Measurements from ENCODE around the gene C1QTNF4.

The C1QTNF4 gene

DNA sequence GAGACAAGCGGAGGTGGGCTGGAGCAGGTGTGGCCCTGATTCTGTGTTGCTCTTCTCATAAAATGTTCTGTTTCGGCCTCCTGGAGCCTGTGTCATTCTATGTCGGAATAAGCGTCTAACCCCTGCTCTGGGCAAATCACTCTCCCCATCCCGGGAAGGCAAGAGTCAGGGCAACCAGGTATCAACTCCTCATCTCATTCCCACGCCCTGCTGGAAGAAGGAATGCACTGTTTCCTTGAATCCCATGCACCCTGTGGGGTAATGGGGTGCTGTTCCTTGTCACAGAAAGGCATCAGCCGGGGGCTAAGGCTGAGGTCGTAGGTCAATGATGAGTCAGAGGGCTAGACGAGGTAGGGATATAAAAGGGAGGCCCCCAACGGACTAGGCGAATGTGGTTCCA is 5.1 kb downstream of the C1QTNF4 start:
- H3K36me3 Mint-ChIP-seq (ENCODE audit: low read depth), result peaks cover 23% of the 10 kb centered on the region
- intact Hi-C loops (cut with micrococcal nuclease), result no loop called here
- H3K4me3 Mint-ChIP-seq, result peak overlapping the region; percentile 68
- peak overlapping the region; percentile 86 for H3K27ac Mint-ChIP-seq
- H3K27me3 Mint-ChIP-seq, result peaks cover 24% of the 10 kb centered on the region
- peaks cover 52% of the 10 kb centered on the region for H3K4me1 Mint-ChIP-seq (ENCODE audit: low read depth)
- H3K9me3 Mint-ChIP-seq, result no peaks in the 10 kb centered on the region

DNA sequence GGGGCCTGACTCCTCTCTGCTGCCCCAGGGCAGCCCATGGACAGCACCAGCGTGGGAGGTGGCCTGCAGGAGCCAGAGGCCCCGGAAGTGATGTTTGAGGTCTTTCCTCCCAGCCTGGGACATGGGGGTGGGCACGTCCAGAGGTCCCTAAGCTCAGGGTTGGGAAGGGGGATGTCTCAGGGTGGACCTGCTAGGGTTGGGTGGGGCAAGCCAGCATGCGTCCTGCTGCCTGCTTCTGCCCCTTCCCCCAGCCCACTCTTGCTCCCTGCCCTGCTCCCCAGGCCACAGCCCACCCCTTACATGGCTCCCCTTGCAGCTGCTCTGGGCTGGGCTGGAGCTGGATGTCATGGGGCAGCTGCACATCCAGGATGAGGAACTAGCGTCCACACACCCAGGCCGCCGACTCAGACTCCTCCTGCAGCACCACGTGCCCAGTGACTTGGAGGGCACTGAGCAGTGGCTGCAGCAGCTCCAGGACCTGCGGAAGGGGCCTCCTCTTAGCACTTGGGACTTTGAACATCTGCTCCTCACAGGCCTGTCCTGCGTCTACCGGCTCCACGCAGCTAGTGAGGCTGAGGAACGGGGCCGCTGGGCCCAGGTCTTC is 6.4 kb downstream of the C1QTNF4 start:
- peaks cover 36% of the 10 kb centered on the region for H3K36me3 Mint-ChIP-seq (ENCODE audit: low read depth)
- intact Hi-C loops (cut with micrococcal nuclease), result no loop called here
- peaks cover 12% of the 10 kb centered on the region for H3K27me3 Mint-ChIP-seq
- no peaks in the 10 kb centered on the region for H3K9me3 Mint-ChIP-seq
- peak overlapping the region; percentile 86 for H3K27ac Mint-ChIP-seq
- peaks cover 40% of the 10 kb centered on the region for H3K4me1 Mint-ChIP-seq (ENCODE audit: low read depth)
- peak overlapping the region; percentile 68 for H3K4me3 Mint-ChIP-seq

DNA sequence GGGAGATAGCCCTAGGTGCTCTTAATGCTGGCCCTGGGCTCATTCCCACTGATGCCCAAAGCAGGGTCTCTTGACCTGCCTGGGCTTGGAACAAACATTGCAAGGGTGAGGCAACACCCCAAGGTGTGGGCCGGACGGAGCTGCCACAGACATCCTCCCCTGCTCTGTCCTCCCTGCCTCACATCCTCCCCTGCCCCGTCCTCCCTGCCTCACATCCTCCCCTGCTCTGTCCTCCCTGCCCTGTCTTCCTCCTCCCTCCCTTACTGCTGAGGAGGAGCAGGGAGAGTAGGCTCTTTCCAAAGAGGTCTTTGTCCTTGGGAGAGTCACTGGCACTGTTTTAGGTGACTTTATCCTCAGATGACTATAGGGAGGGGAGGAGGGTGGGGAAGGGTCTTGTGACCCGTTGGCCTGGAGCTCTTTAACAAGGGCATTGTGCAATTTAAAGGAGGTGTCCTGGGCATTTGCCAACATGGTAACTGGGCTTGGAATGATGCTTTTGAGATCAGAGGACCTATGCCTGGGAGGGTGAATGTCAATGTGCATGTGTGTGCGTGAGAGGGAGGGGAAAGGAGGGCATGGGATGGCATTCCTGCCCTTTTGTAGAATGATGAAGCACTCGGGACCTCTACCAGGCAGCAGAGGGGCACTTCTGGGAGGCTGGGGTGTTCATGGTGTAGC is 7.0 kb downstream of the C1QTNF4 start:
- Mint-ChIP-seq H3K36me3 (ENCODE audit: low read depth) (peaks cover 42% of the 10 kb centered on the region), H3K27me3 (peaks cover 6% of the 10 kb centered on the region), H3K27ac (peak overlapping the region; percentile 86), H3K9me3 (no peaks in the 10 kb centered on the region), H3K4me1 (ENCODE audit: low read depth) (peaks cover 40% of the 10 kb centered on the region), H3K4me3 (no peak overlapping the region)
- intact Hi-C loops (cut with micrococcal nuclease), result no loop called here

DNA sequence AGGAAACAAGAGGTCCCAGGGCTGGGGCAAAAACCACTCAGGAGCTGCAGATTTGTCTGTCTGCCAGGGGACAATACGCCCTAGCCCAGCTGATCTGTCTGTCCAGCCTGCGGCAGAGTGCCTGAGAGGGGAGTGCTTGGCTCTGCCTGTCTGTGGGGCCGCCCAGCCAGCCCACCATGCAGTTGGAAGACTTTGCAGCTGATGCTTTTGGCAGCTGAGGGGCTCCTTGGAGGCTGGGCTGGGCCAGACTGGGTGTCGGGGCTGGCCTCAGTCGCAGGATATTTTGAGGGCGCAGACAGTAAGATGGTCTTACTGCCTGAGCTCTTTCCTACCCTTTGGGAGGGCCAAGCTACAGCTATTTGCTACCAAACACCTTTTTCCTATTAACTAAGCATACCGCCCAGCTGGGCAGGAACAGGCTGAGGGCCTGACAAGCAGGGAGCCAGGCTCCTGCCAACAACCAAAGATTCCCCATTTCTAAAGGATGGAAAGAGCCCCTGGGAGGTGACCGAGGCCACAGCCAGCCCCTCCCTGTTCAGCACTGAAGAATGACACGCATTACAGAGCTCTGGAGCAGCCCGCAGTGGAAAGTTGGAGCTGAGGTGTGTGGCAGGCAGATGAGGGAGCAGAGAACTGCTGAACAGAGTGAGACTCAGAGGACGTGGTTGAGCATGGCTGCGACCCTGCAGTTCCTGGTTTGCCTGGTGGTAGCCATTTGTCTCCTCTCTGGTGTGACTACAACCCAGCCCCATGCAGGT is 7.9 kb downstream of the C1QTNF4 start, which contains the start of gene FAM180B:
Gene FAM180B, plus strand, starts transcription at position 581 of the 758 bp plus-strand sequence. Its CDS starts 91 bp downstream, at position 672.
- no peaks in the 10 kb centered on the region for H3K27me3 Mint-ChIP-seq
- H3K27ac Mint-ChIP-seq, result peak within 1 kb of the TSS; percentile 86
- intact Hi-C loops (cut with micrococcal nuclease), result no loop called here
- H3K9me3 Mint-ChIP-seq, result no peaks in the 10 kb centered on the region
- H3K36me3 Mint-ChIP-seq (ENCODE audit: low read depth), result peaks cover 51% of the 10 kb centered on the region
- H3K4me3 Mint-ChIP-seq, result no peak within 1 kb of the TSS
- H3K4me1 Mint-ChIP-seq (ENCODE audit: low read depth), result peaks cover 34% of the 10 kb centered on the region

GRCh38 chr11:47583844-47584243 is 10.4 kb downstream of the C1QTNF4 start:
- Mint-ChIP-seq H3K9me3 (no peaks in the 10 kb centered on the region), H3K4me3 (no peak overlapping the region), H3K36me3 (ENCODE audit: low read depth) (peaks cover 63% of the 10 kb centered on the region), H3K27ac (no peak overlapping the region), H3K27me3 (no peaks in the 10 kb centered on the region), H3K4me1 (ENCODE audit: low read depth) (peaks cover 47% of the 10 kb centered on the region)
- intact Hi-C loops (cut with micrococcal nuclease), result no loop called here

GRCh38 chr11:47578524-47579494 is 15.4 kb downstream of the C1QTNF4 start, which contains the start of the genes KBTBD4 and NDUFS3:
TSS of gene KBTBD4 (minus strand) at chr11:47578970. CDS start at chr11:47578951, 19 bp downstream.
TSS of gene NDUFS3 (plus strand) at chr11:47579074. CDS start at chr11:47579092, 18 bp downstream.
- peaks cover 85% of the 10 kb centered on the region for H3K36me3 Mint-ChIP-seq (ENCODE audit: low read depth)
- H3K27ac Mint-ChIP-seq, result peak within 1 kb of the TSS; percentile 93
- no peaks in the 10 kb centered on the region for H3K27me3 Mint-ChIP-seq
- H3K9me3 Mint-ChIP-seq, result no peaks in the 10 kb centered on the region
- peaks cover 42% of the 10 kb centered on the region for H3K4me1 Mint-ChIP-seq (ENCODE audit: low read depth)
- peak within 1 kb of the TSS; percentile 90 for H3K4me3 Mint-ChIP-seq
- intact Hi-C loops (cut with micrococcal nuclease), result loop anchor here (5.0 kb wide), 1 partner anchor 33 kb away; no protein-coding TSS in a partner anchor

GRCh38 chr11:47577460-47578041 is 16.7 kb downstream of the C1QTNF4 start:
- H3K9me3 Mint-ChIP-seq, result no peaks in the 10 kb centered on the region
- no peaks in the 10 kb centered on the region for H3K27me3 Mint-ChIP-seq
- intact Hi-C loops (cut with micrococcal nuclease), result loop anchor here (5.0 kb wide), 1 partner anchor 35 kb away; no protein-coding TSS in a partner anchor
- peaks cover 41% of the 10 kb centered on the region for H3K4me1 Mint-ChIP-seq (ENCODE audit: low read depth)
- H3K27ac Mint-ChIP-seq, result no peak overlapping the region
- peaks cover 85% of the 10 kb centered on the region for H3K36me3 Mint-ChIP-seq (ENCODE audit: low read depth)
- no peak overlapping the region for H3K4me3 Mint-ChIP-seq

DNA sequence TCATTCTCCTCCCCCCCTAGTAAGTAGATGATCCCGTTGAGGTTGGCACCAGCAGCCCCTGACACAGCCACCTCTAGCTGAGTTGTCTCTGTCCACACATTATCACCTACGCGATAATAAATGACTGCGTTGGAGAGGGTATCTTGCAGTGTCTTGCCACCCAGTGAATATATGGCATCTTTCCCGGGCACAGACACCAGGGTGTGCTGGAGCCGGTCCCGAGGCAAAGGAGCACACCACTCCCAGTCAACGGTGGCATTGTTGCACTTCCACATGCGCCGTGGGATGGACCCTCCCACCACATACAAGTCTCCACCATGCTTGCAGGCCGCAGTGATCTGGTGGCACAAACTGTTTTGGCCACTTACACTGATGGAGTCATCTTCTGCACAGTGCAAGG is 20.9 kb downstream of the C1QTNF4 start:
- no peak overlapping the region for H3K27ac Mint-ChIP-seq
- intact Hi-C loops (cut with micrococcal nuclease), result no loop called here
- H3K36me3 Mint-ChIP-seq (ENCODE audit: low read depth), result peaks cover 91% of the 10 kb centered on the region
- peaks cover 33% of the 10 kb centered on the region for H3K4me1 Mint-ChIP-seq (ENCODE audit: low read depth)
- no peaks in the 10 kb centered on the region for H3K9me3 Mint-ChIP-seq
- no peaks in the 10 kb centered on the region for H3K27me3 Mint-ChIP-seq
- no peak overlapping the region for H3K4me3 Mint-ChIP-seq

DNA sequence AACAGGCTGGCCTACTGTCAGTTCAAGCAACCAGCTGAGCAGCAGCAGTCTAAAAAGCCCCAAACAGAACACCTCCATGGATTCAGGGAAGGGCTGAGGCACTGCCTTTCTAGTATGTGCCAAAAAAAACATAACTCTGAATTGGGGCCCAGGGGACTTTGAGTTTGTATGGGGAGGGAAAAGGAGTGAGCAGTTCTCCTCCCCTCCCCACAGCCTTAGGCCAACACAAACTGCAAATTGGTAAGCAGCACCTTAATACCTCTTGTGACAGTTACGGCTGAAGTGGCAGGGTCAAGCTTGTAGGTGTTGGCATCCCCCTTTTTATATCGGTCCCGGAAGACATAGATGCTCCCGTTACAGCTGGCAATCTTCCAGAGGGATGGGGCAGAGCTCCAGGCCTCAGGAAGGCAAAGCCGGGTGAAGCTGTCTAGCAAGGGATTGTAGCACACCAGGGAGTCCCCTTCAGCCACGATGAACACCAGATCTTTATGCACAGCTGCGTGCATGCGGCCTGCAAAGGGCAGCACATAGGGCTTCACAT is 21.4 kb downstream of the C1QTNF4 start:
- Mint-ChIP-seq H3K27ac (no peak overlapping the region), H3K27me3 (no peaks in the 10 kb centered on the region), H3K9me3 (no peaks in the 10 kb centered on the region), H3K4me1 (ENCODE audit: low read depth) (peaks cover 28% of the 10 kb centered on the region), H3K4me3 (no peak overlapping the region), H3K36me3 (ENCODE audit: low read depth) (peaks cover 93% of the 10 kb centered on the region)
- intact Hi-C loops (cut with micrococcal nuclease), result no loop called here

- Mint-ChIP-seq H3K4me3 (no peak overlapping the region), H3K36me3 (ENCODE audit: low read depth) (peaks cover 84% of the 10 kb centered on the region), H3K27ac (no peak overlapping the region)
Observed at GRCh38 chr11:47571895-47572294, 22.3 kb downstream of the C1QTNF4 start.

GRCh38 chr11:47571357-47571729 is 22.9 kb downstream of the C1QTNF4 start:
- peaks cover 78% of the 10 kb centered on the region for H3K36me3 Mint-ChIP-seq (ENCODE audit: low read depth)

More at GRCh38 chr11:47571895-47572294, 22.3 kb downstream of the C1QTNF4 start:
- intact Hi-C loops (cut with micrococcal nuclease), result no loop called here
- no peaks in the 10 kb centered on the region for H3K27me3 Mint-ChIP-seq
- H3K9me3 Mint-ChIP-seq, result no peaks in the 10 kb centered on the region
- peaks cover 22% of the 10 kb centered on the region for H3K4me1 Mint-ChIP-seq (ENCODE audit: low read depth)

GRCh38 chr11:47570651-47571356 is 23.4 kb downstream of the C1QTNF4 start:
- Mint-ChIP-seq H3K9me3 (no peaks in the 10 kb centered on the region), H3K36me3 (ENCODE audit: low read depth) (peaks cover 73% of the 10 kb centered on the region), H3K4me1 (ENCODE audit: low read depth) (peaks cover 24% of the 10 kb centered on the region), H3K4me3 (no peak overlapping the region), H3K27me3 (no peaks in the 10 kb centered on the region), H3K27ac (no peak overlapping the region)
- intact Hi-C loops (cut with micrococcal nuclease), result no loop called here

More at GRCh38 chr11:47571357-47571729, 22.9 kb downstream of the C1QTNF4 start:
- Mint-ChIP-seq H3K4me3 (no peak overlapping the region), H3K27ac (no peak overlapping the region), H3K9me3 (no peaks in the 10 kb centered on the region), H3K27me3 (no peaks in the 10 kb centered on the region), H3K4me1 (ENCODE audit: low read depth) (peaks cover 27% of the 10 kb centered on the region)
- intact Hi-C loops (cut with micrococcal nuclease), result no loop called here
